DMS153 (cell line): ENCODE results near the gene LIPC.

ENCODE experiments used
- DNase-seq: peaks from one replicate; lab custom pipeline; 2025; lab: John Stamatoyannopoulos, UW

Gene LIPC

GRCh38 chr15:58554758-58555157 is 123.0 kb downstream of the LIPC start:
- DNase-seq = no peak

GRCh38 chr15:58555162-58556027 is 123.6 kb downstream of the LIPC start:
- DNase-seq = no peak

DNA sequence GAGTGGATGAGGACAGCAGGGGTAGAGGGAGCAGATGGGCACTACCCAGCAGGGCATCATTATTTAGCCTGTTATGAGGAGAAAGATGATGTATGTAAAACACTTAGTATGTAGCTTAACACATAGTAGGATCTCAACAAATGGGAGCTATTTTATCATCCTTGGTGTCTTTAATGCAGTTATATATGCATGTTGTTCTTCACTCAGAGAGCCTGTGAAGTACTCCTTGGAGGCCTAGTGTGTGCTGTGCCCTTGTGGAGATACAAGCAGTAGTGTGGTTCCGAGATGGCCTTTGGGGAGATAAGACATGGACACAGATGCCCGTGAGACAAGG is 124.2 kb downstream of the LIPC start:
- DNase-seq = no peak

DNA sequence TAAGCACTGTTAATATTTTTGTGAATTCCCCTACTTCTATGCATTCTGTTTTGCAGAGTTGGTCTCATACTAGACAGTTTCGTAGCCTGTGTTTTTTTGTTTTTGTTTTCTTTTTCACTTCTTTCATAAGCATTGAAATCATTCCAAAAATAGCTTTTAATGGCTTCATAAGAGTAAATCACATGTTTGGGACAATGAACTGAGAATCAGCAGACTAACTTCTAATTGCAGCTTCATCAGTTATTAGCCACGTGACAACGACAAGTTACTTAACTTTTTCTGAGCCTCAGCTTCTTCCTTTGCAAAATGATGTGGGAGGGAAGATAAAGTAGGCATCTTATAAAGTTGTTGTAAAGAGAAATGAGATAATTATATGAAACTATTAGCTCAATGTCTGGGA is 124.8 kb downstream of the LIPC start:
- DNase-seq = no peak

DNA sequence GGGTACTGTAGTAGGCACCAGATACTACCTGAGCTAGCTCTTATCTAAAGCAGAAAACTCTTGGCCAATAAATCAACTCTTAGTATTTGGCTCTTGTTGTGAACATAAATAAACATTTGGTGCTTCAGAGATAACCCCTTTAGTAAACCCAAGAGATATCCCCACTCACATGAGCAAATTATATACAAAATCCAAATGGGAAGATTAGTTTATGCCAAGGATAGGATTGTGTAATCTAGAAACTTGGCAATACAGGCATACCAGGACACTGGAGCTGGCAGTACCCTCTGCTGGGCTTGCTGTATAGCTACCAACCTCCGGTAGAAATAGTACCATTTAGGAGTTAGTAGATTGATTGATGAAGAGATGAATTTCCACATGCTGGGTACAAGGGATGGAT is 127.0 kb downstream of the LIPC start:
- no peak for DNase-seq

- DNase-seq = no peak
Measured at GRCh38 chr15:58559904-58560588, 128.3 kb downstream of the LIPC start.

DNA sequence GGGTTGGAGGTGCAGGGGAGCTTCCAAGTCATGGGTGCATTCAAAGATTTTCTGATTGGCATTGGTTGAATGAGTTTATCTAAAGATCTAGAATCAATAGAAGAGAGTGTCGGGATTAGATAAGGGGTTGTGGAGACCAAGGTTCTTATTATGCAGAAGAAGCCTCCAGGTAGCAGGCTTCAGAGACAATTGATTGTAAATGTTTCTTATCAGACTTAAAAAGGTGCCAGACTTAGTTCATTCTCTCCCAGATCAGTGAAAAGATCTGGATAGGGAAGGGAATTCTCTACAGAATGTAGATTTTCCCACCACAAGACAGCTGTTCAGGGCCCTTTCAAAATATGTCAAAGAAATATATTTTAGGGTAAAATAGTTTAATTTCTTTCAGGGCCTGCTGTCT is 129.5 kb downstream of the LIPC start:
- no peak for DNase-seq

DNA sequence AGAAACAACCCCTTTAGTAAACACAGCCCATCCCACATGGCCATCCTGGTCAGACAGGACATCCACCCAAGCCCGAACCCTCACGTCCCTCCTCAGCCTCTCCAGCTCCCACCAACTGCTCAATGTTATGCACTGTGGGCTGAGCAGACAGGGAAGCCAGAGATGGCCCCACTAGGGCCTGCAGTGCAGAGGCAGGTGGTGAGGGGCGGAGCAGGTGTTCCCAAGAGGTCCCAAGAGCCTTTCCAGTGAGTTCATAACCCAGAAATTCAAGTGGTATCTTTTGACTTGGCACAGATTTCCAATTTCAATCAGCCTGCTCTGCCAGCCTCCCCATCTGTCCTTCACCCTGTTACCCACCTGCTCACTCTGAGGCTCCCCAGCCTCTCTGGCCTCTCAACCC is 130.3 kb downstream of the LIPC start:
- peak; percentile 2 for DNase-seq

GRCh38 chr15:58564981-58565380 is 133.2 kb downstream of the LIPC start:
- no peak for DNase-seq

DNA sequence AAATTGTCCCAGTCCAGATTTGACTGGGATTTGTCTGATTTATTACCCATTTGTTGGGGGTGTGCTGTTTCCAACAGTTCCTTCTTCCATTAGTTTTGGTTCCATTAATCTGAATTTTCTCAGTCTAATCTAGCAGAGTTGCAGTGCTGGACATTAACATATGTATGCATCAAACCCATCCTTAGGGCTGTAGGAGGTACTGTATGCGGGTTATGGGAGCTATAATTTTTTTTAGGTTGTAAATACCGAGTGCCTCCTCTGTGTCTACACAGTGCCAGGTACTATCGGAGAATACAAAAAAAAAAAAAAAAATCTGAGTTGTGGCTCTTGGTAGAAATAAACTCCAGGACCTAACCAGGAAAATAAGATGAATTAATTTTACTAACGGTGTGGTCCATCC is 133.8 kb downstream of the LIPC start:
- DNase-seq = no peak

GRCh38 chr15:58566029-58566428 is 134.2 kb downstream of the LIPC start:
- DNase-seq = no peak

GRCh38 chr15:58568157-58568571 is 136.4 kb downstream of the LIPC start:
- no peak for DNase-seq

DNA sequence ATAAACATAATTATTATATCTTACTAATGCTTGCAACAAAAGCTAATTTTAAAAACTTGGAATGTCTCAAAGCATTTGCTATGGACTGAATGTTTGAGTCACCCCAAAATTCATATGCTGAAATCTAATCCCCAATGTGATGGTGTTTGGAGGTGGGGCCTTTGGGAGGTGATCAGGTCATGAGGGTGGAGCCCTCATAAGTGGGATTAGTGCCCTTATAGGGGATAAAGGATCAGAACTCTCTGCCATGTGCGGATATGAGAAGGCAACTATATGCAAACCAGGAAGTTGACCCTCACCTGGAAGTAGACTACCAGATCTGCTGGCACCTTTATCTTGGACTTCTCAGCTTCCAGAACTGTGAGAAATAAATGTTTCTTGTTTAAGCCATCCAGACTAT is 137.7 kb downstream of the LIPC start:
- DNase-seq = no peak

GRCh38 chr15:58571491-58571890 is 139.7 kb downstream of the LIPC start:
- DNase-seq = no peak

- DNase-seq = no peak
Measured at GRCh38 chr15:58572521-58572920, 140.7 kb downstream of the LIPC start.

DNA sequence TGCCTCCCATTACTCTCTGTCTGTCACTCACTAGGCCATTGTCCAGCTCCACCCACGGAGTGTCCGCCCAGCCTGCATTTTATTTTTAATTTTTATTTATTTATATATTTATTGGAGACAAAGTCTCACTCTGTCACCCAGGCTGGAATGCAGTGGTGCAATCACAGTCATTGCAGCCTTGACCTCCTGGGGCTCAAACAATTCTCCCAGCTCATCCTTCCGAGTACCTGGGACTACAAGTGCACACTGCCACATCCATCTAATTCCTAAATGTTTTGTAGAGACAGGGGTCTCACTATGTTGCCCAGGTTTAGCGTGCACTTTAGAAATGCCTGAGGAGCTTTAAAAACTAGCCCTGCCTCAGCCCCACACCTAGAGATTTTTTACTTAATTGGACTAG is 141.5 kb downstream of the LIPC start:
- DNase-seq = no peak

GRCh38 chr15:58574631-58575030 is 142.8 kb downstream of the LIPC start:
- no peak for DNase-seq

- no peak for DNase-seq
Measured at GRCh38 chr15:58575045-58575786, 143.4 kb downstream of the LIPC start.

- no peak for DNase-seq
Measured at GRCh38 chr15:58576657-58577056, 144.9 kb downstream of the LIPC start.

DNA sequence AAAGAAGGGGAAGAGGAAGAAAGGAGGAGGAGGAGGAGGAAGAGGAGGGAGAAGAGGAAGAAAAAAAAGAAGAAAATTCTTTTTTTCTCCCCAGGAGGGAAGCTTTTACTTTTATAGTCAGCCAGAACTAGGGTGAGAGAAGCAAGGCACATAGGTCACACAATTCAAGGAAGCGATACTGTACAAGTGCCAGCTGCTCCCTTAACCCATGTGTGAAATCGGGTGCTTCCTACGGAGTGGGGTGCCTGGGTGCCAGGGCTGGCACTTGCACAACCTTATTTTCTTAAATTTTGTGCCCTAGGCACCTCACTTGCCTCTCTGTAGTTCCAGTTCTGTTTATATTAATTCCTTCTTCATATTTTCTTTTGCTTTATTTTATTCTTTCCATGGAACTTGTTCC is 150.4 kb downstream of the LIPC start:
- DNase-seq = no peak

- DNase-seq = no peak
Measured at GRCh38 chr15:58583171-58583908, 151.5 kb downstream of the LIPC start.

- DNase-seq = no peak
Measured at GRCh38 chr15:58584789-58585461, 153.1 kb downstream of the LIPC start.
